Kidney epithelial cell (primary cell): ENCODE results near the gene MBD3. TPM values are rescaled to one million over a fixed set of nuclear protein-coding genes. Genes with fewer than 3 reads are reported as not detected.

Source experiments
- DNase-seq: peaks from one replicate; pipeline ENCODE4 v3.0.0-alpha.2; 2010; ENCODE audit warnings: low read depth
- H3K27me3 ChIP-seq: 2 replicates; pipeline ENCODE4 v1.6.0; 2011; ENCODE audit warnings: low read length; ENCODE audit not compliant: control insufficient read depth, insufficient read depth
- H3K36me3 ChIP-seq: 2 replicates; pipeline ENCODE4 v1.5.1; 2011; ENCODE audit warnings: low read length; ENCODE audit not compliant: control insufficient read depth, insufficient read depth
- H3K4me3 ChIP-seq: 2 replicates; pipeline ENCODE4 v1.5.1; 2011; ENCODE audit warnings: low read depth, mild to moderate bottlenecking, control low read depth, low read length
- CTCF ChIP-seq: IDR thresholded peaks from 2 replicates; pipeline ENCODE4 v1.5.1; 2011; ENCODE audit warnings: mild to moderate bottlenecking, moderate library complexity, low read length, control low read depth, inconsistent platforms; ENCODE audit not compliant: insufficient read depth, poor library complexity, severe bottlenecking
- total RNA-seq: library from RNA; depleted of rRNA; stranded (reverse); fragments of >200 nt; gene quantifications from 2 replicates; pipeline ENCODE4 v1.2.3, GENCODE V29; 2015

MBD3 gene
- total RNA-seq, 1 donor from 2014 or later, result 118 TPM

GRCh38 chr19:1629256-1629808, 36.7 kb upstream of the MBD3 start:
- Histone ChIP-seq H3K36me3 (peaks cover 2% of the 10 kb centered on the region), H3K27me3 (no peaks in the 10 kb centered on the region), H3K4me3 (no peak overlapping the region)
- no peak for DNase-seq
- no peak for TF ChIP-seq CTCF

GRCh38 chr19:1627194-1627593, 34.5 kb upstream of the MBD3 start:
- DNase-seq, result no peak
- peaks cover 6% of the 10 kb centered on the region for H3K36me3 ChIP-seq
- TF ChIP-seq CTCF, result no peak
- H3K4me3 ChIP-seq, result no peak overlapping the region
- no peaks in the 10 kb centered on the region for H3K27me3 ChIP-seq

GRCh38 chr19:1626417-1627010, 33.8 kb upstream of the MBD3 start:
- Histone ChIP-seq H3K4me3 (no peak overlapping the region), H3K27me3 (no peaks in the 10 kb centered on the region), H3K36me3 (peaks cover 6% of the 10 kb centered on the region)
- no peak for TF ChIP-seq CTCF
- DNase-seq, result no peak

- TF ChIP-seq CTCF, result peak; percentile 73
- peaks cover 6% of the 10 kb centered on the region for H3K36me3 ChIP-seq
These were observed 31.8 kb upstream of the MBD3 start for GRCh38 chr19:1624458-1624857.

GRCh38 chr19:1622541-1622940, 29.9 kb upstream of the MBD3 start:
- no peak for DNase-seq
- Histone ChIP-seq H3K4me3 (no peak overlapping the region), H3K36me3 (peaks cover 6% of the 10 kb centered on the region), H3K27me3 (no peaks in the 10 kb centered on the region)
- no peak for TF ChIP-seq CTCF

More at GRCh38 chr19:1624458-1624857, 31.8 kb upstream of the MBD3 start:
- Histone ChIP-seq H3K27me3 (no peaks in the 10 kb centered on the region), H3K4me3 (no peak overlapping the region)
- DNase-seq, result no peak

- no peak for TF ChIP-seq CTCF
- no peak for DNase-seq
- no peak overlapping the region for H3K4me3 ChIP-seq
- no peaks in the 10 kb centered on the region for H3K27me3 ChIP-seq
- peaks cover 6% of the 10 kb centered on the region for H3K36me3 ChIP-seq
These were observed 29.3 kb upstream of the MBD3 start for GRCh38 chr19:1622007-1622406.
